ENCODE measurements around the gene EEFSEC.

The EEFSEC gene

DNA sequence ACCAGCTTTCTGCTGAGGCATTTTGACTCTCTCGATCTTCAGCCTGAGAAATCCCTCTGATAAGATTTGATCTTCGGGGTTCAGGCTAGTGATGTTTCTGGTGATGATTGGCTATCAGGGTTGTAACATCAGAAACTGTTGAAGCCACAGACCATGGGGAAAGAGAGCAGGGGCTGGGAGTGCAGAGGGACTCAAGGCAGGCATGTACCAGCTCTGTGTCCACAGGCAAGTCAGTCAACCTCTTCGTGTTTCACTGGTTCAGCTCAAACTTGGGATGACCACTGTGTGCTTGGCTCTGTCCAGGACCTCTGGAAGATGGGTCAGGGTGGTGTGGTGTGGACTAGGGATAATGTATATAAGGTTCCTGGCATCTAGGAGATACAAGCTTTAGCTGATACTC lies 116.5 kb downstream of the EEFSEC start:
- no peak for DNase-seq (ENCODE audit: low spot score)
- H3K27ac ChIP-seq, result no peak overlapping the region
- CTCF ChIA-PET, result no interaction called here
- TF ChIP-seq, protein P1, sequence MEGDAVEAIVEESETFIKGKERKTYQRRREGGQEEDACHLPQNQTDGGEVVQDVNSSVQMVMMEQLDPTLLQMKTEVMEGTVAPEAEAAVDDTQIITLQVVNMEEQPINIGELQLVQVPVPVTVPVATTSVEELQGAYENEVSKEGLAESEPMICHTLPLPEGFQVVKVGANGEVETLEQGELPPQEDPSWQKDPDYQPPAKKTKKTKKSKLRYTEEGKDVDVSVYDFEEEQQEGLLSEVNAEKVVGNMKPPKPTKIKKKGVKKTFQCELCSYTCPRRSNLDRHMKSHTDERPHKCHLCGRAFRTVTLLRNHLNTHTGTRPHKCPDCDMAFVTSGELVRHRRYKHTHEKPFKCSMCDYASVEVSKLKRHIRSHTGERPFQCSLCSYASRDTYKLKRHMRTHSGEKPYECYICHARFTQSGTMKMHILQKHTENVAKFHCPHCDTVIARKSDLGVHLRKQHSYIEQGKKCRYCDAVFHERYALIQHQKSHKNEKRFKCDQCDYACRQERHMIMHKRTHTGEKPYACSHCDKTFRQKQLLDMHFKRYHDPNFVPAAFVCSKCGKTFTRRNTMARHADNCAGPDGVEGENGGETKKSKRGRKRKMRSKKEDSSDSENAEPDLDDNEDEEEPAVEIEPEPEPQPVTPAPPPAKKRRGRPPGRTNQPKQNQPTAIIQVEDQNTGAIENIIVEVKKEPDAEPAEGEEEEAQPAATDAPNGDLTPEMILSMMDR (conservative IDR thresholded peaks at IDR 0.05; ENCODE audit: low read depth), result no peak
- POLR2A ChIA-PET (ENCODE audit: low non-redundant PET), result no interaction called here

DNA sequence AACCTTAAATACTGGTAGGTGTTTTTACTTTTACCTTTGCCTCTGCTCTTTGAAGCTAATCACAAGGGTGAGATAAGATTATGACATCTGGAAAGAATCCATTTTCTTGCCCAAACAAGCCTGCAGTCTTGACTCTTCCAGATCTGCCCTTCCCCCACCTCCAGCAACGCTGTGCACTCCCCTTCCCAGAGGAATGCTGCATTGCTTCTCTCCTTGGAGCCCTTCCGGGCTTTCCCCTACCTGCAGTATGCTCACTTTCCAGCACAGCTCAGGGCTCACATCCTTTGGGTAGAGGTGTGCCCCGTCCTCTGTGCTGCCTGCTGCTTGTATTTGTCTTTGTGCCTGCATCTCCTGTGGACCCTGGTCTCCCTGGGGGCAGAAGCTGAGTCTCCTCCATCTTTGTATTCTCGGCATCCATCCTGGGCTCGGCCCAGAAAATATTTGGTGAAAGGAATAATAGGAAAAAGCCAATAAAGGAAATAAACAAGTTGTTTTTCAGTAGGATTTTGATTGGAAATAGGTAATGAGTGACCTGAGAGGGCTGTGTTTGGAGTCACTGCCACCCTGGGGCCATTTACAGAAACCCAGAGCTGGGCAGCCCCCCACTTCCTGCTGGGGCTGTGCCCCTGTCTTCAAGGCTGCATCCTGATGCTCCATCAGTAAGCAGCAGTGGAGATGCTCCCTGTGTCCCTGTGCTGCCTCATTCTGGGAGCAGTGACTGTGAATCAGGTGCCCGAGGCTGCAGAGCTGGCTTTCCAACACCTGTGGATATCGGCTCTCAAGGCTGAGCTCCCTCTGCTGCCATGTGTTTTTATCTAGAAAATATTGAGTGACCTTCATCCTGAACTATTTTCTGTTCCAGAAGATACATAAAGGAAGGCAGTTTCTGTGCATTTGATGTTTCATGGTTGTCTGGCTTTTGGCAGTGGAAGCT lies 117.5 kb downstream of the EEFSEC start:
- peak; percentile 64 for DNase-seq (ENCODE audit: low spot score)
- ChIA-PET CTCF (interaction anchor here (0.6 kb wide), 1 partner anchor 24 kb away, joined by 3 read pairs; no protein-coding TSS in a partner anchor), POLR2A (ENCODE audit: low non-redundant PET) (no interaction called here)
- TF ChIP-seq, protein P1 (conservative IDR thresholded peaks at IDR 0.05; ENCODE audit: low read depth), result no peak
- H3K27ac ChIP-seq, result no peak overlapping the region; the same call in 1 of the 2 replicates

DNA sequence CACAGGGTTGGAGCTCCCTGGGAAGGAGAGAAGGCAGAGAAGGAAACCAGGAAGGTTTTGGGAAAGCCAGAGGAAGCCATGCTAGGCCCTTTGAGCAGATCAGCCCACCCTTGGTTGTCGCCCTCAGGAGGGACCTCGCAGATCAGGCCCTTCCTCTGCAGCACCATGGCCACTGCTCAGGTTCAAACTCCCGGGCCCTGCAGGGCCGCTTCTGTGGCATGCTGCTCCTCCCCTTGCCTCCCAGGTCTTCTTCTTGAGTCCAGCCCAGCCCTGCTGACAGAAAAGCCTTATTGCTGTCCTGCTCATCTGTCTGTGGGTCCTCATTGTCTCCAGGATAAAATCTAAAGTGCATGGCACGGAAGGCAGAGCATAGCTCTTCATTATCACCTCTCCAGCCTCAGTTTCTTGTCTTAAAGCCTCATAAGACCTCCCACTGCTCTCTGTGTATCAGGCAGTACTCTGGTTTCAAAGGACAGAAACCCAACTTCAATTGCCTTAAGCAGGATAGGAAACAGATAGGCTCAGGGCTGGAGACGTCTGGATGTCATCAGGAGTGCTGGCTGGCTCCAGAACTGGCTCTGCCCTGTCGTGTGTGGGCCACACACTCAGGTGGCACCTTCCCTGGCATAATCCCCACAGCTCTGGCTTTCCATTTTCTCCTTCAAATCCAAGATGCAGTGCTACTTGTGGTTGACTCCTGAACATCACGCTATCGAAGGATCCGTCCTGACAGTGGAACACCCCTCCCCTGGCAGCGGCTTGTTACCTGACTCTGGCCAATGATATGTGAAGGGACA lies 118.5 kb downstream of the EEFSEC start:
- H3K27ac ChIP-seq, result no peak overlapping the region
- CTCF ChIA-PET, result interaction anchor here (0.6 kb wide), 1 partner anchor 25 kb away, joined by 3 read pairs; no protein-coding TSS in a partner anchor
- DNase-seq (ENCODE audit: low spot score), result no peak
- TF ChIP-seq, protein P1 (conservative IDR thresholded peaks at IDR 0.05; ENCODE audit: low read depth), result no peak
- POLR2A ChIA-PET (ENCODE audit: low non-redundant PET), result no interaction called here

DNA sequence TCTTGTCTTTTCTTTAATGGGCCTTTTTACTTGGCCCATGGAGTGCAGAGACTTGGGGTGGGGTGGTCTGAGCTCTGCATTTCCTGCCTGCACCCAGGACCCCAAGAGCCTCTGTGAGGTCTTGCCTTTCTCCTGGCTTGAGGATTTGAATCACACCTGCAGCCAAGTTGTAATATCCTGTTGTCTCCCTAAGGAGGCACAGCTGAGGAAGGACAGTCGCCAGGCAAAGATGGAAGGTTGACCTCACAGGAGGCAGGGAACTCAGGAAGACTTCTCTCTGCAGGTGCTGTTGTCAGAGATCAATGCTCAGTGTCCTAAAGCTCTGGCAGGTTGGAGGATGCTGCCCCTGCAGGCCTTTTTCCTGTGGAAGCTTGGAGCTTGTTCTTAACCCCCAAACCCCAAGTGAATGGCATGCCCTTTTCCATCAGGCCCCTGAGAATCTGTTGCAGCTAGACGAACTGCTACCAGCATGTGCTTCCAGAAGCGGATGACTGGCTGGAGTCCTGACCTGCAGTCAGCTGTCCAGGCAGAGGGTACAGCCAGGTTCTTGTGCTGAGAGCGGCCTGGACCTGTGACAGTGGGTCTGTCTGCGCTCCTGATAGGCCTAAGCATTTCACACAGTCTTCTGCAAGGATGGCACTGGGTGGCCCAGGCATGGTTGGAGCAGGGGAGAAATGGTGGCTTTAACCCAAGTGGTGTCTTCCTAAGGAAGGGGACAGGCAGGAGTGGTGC lies 120.0 kb downstream of the EEFSEC start:
- no peak for DNase-seq (ENCODE audit: low spot score)
- POLR2A ChIA-PET (ENCODE audit: low non-redundant PET), result no interaction called here
- TF ChIP-seq, protein P1 (conservative IDR thresholded peaks at IDR 0.05; ENCODE audit: low read depth), result no peak
- no peak overlapping the region for H3K27ac ChIP-seq
- CTCF ChIA-PET, result no interaction called here

DNA sequence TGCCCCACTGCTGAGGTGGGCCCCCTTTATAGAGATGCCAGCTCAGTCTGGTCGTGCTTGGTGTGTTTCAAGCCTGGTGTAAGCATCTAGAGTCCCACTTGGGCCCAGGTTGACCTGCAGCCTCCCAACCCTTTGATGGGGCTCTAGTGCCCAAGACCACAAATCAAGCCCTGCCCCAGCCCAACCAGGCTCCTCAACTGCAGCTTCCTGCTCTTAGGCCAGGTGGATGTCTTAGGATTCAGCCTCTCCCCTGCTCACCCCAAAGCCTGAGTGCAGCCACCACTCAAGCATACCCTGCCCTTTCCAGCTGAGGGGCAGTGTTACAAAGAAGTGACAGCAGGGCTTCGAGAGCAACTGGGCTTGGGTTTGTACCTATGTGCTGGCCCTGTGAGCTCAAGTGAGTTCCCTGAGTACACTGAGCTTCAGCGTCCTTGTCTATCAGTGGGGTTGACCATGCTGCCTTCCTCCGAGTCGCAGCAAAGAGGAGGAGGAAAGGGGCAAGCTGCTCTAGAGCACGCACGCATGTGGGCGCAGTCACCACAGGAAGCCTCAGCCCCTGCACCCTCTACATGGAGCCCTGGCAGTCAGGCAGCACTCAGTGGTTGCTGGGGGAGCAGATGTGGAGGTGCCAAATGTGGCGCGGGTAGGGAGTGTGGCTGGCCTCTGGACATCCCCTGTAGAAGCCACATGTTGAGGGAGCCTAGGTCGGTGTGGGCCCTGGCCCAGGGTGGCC lies 120.7 kb downstream of the EEFSEC start:
- no peak for DNase-seq (ENCODE audit: low spot score)
- POLR2A ChIA-PET (ENCODE audit: low non-redundant PET), result no interaction called here
- CTCF ChIA-PET, result no interaction called here
- H3K27ac ChIP-seq, result no peak overlapping the region
- TF ChIP-seq, protein P1 (conservative IDR thresholded peaks at IDR 0.05; ENCODE audit: low read depth), result no peak

Measured in RWPE1 (cell line).